ENCODE data around the gene FLRT1.

Gene FLRT1

GRCh38 chr11:64069401-64070313 lies 33.9 kb downstream of the FLRT1 start:
- no peak for FAIRE-seq

GRCh38 chr11:64070314-64070681 lies 34.6 kb downstream of the FLRT1 start:
- FAIRE-seq, result no peak

- no peak for FAIRE-seq
Observed at GRCh38 chr11:64071849-64072248, 36.1 kb downstream of the FLRT1 start.

- FAIRE-seq, result no peak
Observed at GRCh38 chr11:64072403-64072802, 36.7 kb downstream of the FLRT1 start.

- no peak for FAIRE-seq
Observed at GRCh38 chr11:64072871-64073270, 37.1 kb downstream of the FLRT1 start.

GRCh38 chr11:64073542-64073941 lies 37.8 kb downstream of the FLRT1 start:
- no peak for FAIRE-seq

- no peak for FAIRE-seq
Observed at GRCh38 chr11:64074239-64074638, 38.5 kb downstream of the FLRT1 start.

- no peak for FAIRE-seq
Observed at GRCh38 chr11:64076758-64077157, 41.0 kb downstream of the FLRT1 start.

GRCh38 chr11:64077607-64078006 lies 41.9 kb downstream of the FLRT1 start:
- FAIRE-seq, result no peak

GRCh38 chr11:64078284-64078683 lies 42.6 kb downstream of the FLRT1 start:
- no peak for FAIRE-seq

GRCh38 chr11:64078905-64079304 lies 43.2 kb downstream of the FLRT1 start:
- FAIRE-seq, result no peak

GRCh38 chr11:64080390-64080789 lies 44.7 kb downstream of the FLRT1 start:
- no peak for FAIRE-seq

- no peak for FAIRE-seq
Observed at GRCh38 chr11:64081745-64082442, 46.2 kb downstream of the FLRT1 start.

GRCh38 chr11:64083398-64084080 lies 47.8 kb downstream of the FLRT1 start:
- no peak for FAIRE-seq

GRCh38 chr11:64084146-64084950 lies 48.6 kb downstream of the FLRT1 start:
- no peak for FAIRE-seq

- no peak for FAIRE-seq
Observed at GRCh38 chr11:64084951-64085710, 49.4 kb downstream of the FLRT1 start.
